K562 (cell line): ENCODE data around the gene ANK3. TPM values are rescaled to one million over a fixed set of nuclear protein-coding genes. Genes with fewer than 3 reads are reported as not detected.

ENCODE experiments used
- FIP1L1 ChIP-seq: fragments of 200-400 bp; formaldehyde crosslinking; IDR thresholded peaks from 2 replicates; pipeline ENCODE4 v1.6.1; 2018; ENCODE audit warnings: mild to moderate bottlenecking, low read depth, low read length; ENCODE audit not compliant: poor library complexity, severe bottlenecking
- IRF1 ChIP-seq: sonication (generic); formaldehyde crosslinking; IDR thresholded peaks from 2 replicates; pipeline ENCODE4 v1.8.0; 2022; ENCODE audit warnings: missing genetic modification reagents, mild to moderate bottlenecking, borderline replicate concordance
- JUN ChIP-seq, 2 experiments: sonication (generic) in 1 of 2; formaldehyde crosslinking in 1 of 2; IDR thresholded peaks; 2 replicates each; pipeline versions ENCODE4 v1.6.1 to v1.8.0; 2012 to 2022; ENCODE audit warnings: borderline replicate concordance in 2 of 2, mild to moderate bottlenecking in 2 of 2, improper control_type of control experiment in 1 of 2, low read depth in 1 of 2, low read length in 1 of 2, missing genetic modification reagents in 1 of 2
- KLF13 ChIP-seq: fragments of 450-650 bp; IDR thresholded peaks from 2 replicates; pipeline ENCODE4 v1.6.1; 2016; ENCODE audit warnings: missing genetic modification characterization, low read depth, mild to moderate bottlenecking, missing compliant biosample characterization, moderate library complexity, borderline replicate concordance
- LEF1 ChIP-seq: fragments of 450-650 bp; IDR thresholded peaks from 2 replicates; pipeline ENCODE4 v1.6.1; 2016; ENCODE audit warnings: mild to moderate bottlenecking
- MEIS2 ChIP-seq: fragments of 450-650 bp; IDR thresholded peaks from 2 replicates; pipeline ENCODE4 v1.6.1; 2014; ENCODE audit warnings: mild to moderate bottlenecking; ENCODE audit not compliant: partially characterized antibody
- NONO ChIP-seq, 2 experiments: fragments of 200-400 bp in 1 of 2; fragments of 450-650 bp in 1 of 2; formaldehyde crosslinking in 1 of 2; IDR thresholded peaks; 2 replicates each; pipeline ENCODE4 v1.6.1; 2017; ENCODE audit warnings: low read depth in 2 of 2, mild to moderate bottlenecking in 2 of 2, moderate library complexity in 2 of 2, low read length in 1 of 2
- RB1 ChIP-seq: fragments of 450-650 bp; IDR thresholded peaks from 2 replicates; pipeline ENCODE4 v1.6.1; 2017; ENCODE audit warnings: low read depth, mild to moderate bottlenecking
- SFPQ ChIP-seq: fragments of 200-400 bp; formaldehyde crosslinking; IDR thresholded peaks from 2 replicates; pipeline ENCODE4 v1.6.1; 2017; ENCODE audit warnings: mild to moderate bottlenecking, low read depth, low read length, moderate library complexity
- SMAD1 ChIP-seq: fragments of 150-350 bp; IDR thresholded peaks from 2 replicates; pipeline ENCODE4 v1.6.1; 2014; ENCODE audit warnings: low read length, low read depth; ENCODE audit not compliant: partially characterized antibody
- TAF15 ChIP-seq: fragments of 200-400 bp; formaldehyde crosslinking; IDR thresholded peaks from 2 replicates; pipeline ENCODE4 v1.6.1; 2017; ENCODE audit warnings: mild to moderate bottlenecking, low read depth, low read length, moderate library complexity
- TCF3 ChIP-seq: sonication (generic); formaldehyde crosslinking; IDR thresholded peaks from 2 replicates; pipeline ENCODE4 v1.4.0; 2020; ENCODE audit warnings: mild to moderate bottlenecking, missing genetic modification reagents
- TFAP4 ChIP-seq: sonication (generic); formaldehyde crosslinking; IDR thresholded peaks from 2 replicates; pipeline ENCODE4 v1.8.0; 2022; ENCODE audit warnings: missing genetic modification reagents, mild to moderate bottlenecking, moderate library complexity, borderline replicate concordance
- ZKSCAN3 ChIP-seq: fragments of 250-450 bp; sonication (Bioruptor Pico); IDR thresholded peaks from 2 replicates; pipeline ENCODE4 v1.4.0; 2020
- ZNF217 ChIP-seq: sonication (generic); formaldehyde crosslinking; IDR thresholded peaks from 2 replicates; pipeline ENCODE4 v1.8.0; 2022; ENCODE audit warnings: mild to moderate bottlenecking, missing genetic modification reagents
- ZNF592 ChIP-seq: fragments of 450-650 bp; IDR thresholded peaks from 2 replicates; pipeline ENCODE4 v1.6.1; 2017; ENCODE audit warnings: antibody characterized with exemption, mild to moderate bottlenecking
- ZNF699 ChIP-seq: fragments of 250-450 bp; sonication (Bioruptor Pico); IDR thresholded peaks from 2 replicates; pipeline ENCODE4 v1.8.0; 2021; ENCODE audit warnings: mild to moderate bottlenecking, moderate library complexity; ENCODE audit not compliant: insufficient replicate concordance
- ZNF778 ChIP-seq: fragments of 450-650 bp; formaldehyde crosslinking; IDR thresholded peaks from 2 replicates; pipeline ENCODE4 v1.4.0; 2020; ENCODE audit warnings: mild to moderate bottlenecking, moderate library complexity
- polyA plus RNA-seq, 8 experiments: library from polyadenylated mRNA; depleted of rRNA in 4 of 8; stranded (reverse) in 5 of 8; unstranded in 3 of 8; fragments of >200 nt; fragmentation: Nextera tagmentation in 2 of 8; fragmentation: Illumina TruSeq in 1 of 8; extraction: Ambion mirVana in 2 of 8; extraction: Trizol in 1 of 8; gene quantifications; 2 replicates each; pipeline versions ENCODE4 v1.2.1 to v1.2.3, GENCODE V29; 2011 to 2014; ENCODE audit warnings: inconsistent platforms in 1 of 8, missing spikeins in 1 of 8
- total RNA-seq, 7 experiments: library from RNA; depleted of rRNA in 6 of 7; stranded (reverse); fragments of >200 nt in 6 of 7; fragmentation: Illumina TruSeq in 2 of 7; extraction: Trizol in 2 of 7; gene quantifications; 2 replicates each; pipeline versions ENCODE4 v1.2.1 to v1.2.3, GENCODE V29; 2011 to 2021; ENCODE audit warnings: low replicate concordance in 1 of 7

Gene ANK3
- total and polyA plus RNA-seq, 9 of the 15 experiments (the other 6 are each of a cell fraction or from before 2014, with no cell fraction given), result 10.0 to 32.3 (median 17.9) TPM

GRCh38 chr10:60305380-60305892 is 84.2 kb downstream of the ANK3 start (continued):
- peak; percentile 79; the same call in 1 of the 2 replicates for TF ChIP-seq ZNF592
- TF ChIP-seq ZNF778, result no peak
- TF ChIP-seq RB1, result no peak
- no peak for TF ChIP-seq IRF1 (CRISPR knock-in tag)
- no peak for TF ChIP-seq TFAP4 (CRISPR knock-in tag)
- TF ChIP-seq MEIS2, result peak; percentile 14
- no peak for TF ChIP-seq FIP1L1
- no peak for TF ChIP-seq ZNF217 (CRISPR knock-in tag)
- TF ChIP-seq ZKSCAN3 (CRISPR knock-in tag), result no peak
- TF ChIP-seq NONO (IDR thresholded peaks at IDR 0.05; ENCODE audit: low read depth in 2 of 2, low read length in 1 of 2), result no peak
- TF ChIP-seq ZNF699 (CRISPR knock-in tag), result no peak
- TF ChIP-seq SFPQ, result no peak
- no peak for TF ChIP-seq KLF13 (tag)
- no peak for TF ChIP-seq SMAD1
- no peak for TF ChIP-seq TAF15
- TF ChIP-seq JUN (IDR thresholded peaks at IDR 0.05; ENCODE audit: borderline replicate concordance, low read depth, low read length), result peak; percentile 37; the same call in 1 of the 2 replicates
- TF ChIP-seq JUN (CRISPR knock-in tag; IDR thresholded peaks at IDR 0.05; ENCODE audit: borderline replicate concordance), result no peak
- TF ChIP-seq LEF1, result peak; percentile 48; the same call in 1 of the 2 replicates
- TF ChIP-seq TCF3 (CRISPR knock-in tag), result no peak
